GM19397 (cell line): Measurements from ENCODE around the gene MS4A6E.

Source experiments
- ATAC-seq: cut with Tn5 transposase; IDR thresholded peaks from one replicate; pipeline ENCODE4 v1.9.1; 2021; ENCODE audit warnings: mild to moderate bottlenecking, moderate library complexity; ENCODE audit not compliant: unreplicated experiment

MS4A6E gene

GRCh38 chr11:60371854-60372253 lies 44.8 kb downstream of the MS4A6E start:
- no peak for ATAC-seq

- no peak for ATAC-seq
Observed at GRCh38 chr11:60372767-60373166, 45.7 kb downstream of the MS4A6E start.

- ATAC-seq: no peak
Observed at GRCh38 chr11:60375316-60375715, 48.3 kb downstream of the MS4A6E start.

GRCh38 chr11:60376601-60377000 lies 49.5 kb downstream of the MS4A6E start:
- no peak for ATAC-seq

GRCh38 chr11:60377401-60378136 lies 50.5 kb downstream of the MS4A6E start:
- no peak for ATAC-seq

GRCh38 chr11:60378354-60378753 lies 51.3 kb downstream of the MS4A6E start, which contains the start of gene MS4A7:
TSS of gene MS4A7 (plus strand) at chr11:60378532. CDS start at chr11:60383142, 4,610 bp downstream.
- peak; percentile 88 for ATAC-seq

- ATAC-seq: peak; percentile 92
Observed at GRCh38 chr11:60389279-60389910, 62.3 kb downstream of the MS4A6E start.

GRCh38 chr11:60390419-60390818 lies 63.4 kb downstream of the MS4A6E start:
- ATAC-seq: no peak
